Measurements from ENCODE around the gene PARP12. TPM values are rescaled to one million over a fixed set of nuclear protein-coding genes. Genes with fewer than 3 reads are reported as not detected.

PARP12 gene
- total and polyA plus RNA-seq, 9 of the 15 experiments (the other 6 are each of a cell fraction or from before 2014, with no cell fraction given) = 4.6 to 40.4 (median 23.5) TPM

GRCh38 chr7:140017543-140017942, 45.2 kb downstream of the PARP12 start:
- ChIA-PET CTCF (ENCODE audit: low intra/inter-chr PET ratio) (no interaction called here), POLR2A (interaction anchor here (1.1 to 2.5 kb wide), 2 partner anchors 12 to 24 kb away, joined by 3 to 13 read pairs; no protein-coding TSS in a partner anchor)
- no peak overlapping the region for H3K4me3 ChIP-seq
- peaks cover 14% of the 10 kb centered on the region for H4K20me1 ChIP-seq (replicated peaks; ENCODE audit: control insufficient read depth, insufficient read depth, low read length)
- H3K9me1 ChIP-seq (ENCODE audit: control insufficient read depth, insufficient read depth, low read length) = no peaks in the 10 kb centered on the region
- peak overlapping the region in 1 of 2 experiments; percentile 29; a peak in 1 of 4 replicates for H3K9ac ChIP-seq (ENCODE audit: insufficient read depth in 1 of 2, low read depth in 2 of 2, low read length in 2 of 2)
- ATAC-seq (peak; percentile 24), DNase-seq (ENCODE audit: extremely low read depth in 1 of 4, low spot score in 3 of 4) (no peak), FAIRE-seq (no peak)
- no peaks in the 10 kb centered on the region for H3K9me3 ChIP-seq (replicated peaks; ENCODE audit: control insufficient read depth, insufficient read depth, low read depth, low read length)
- no peak overlapping the region for H3K27ac ChIP-seq (ENCODE audit: extremely low read depth, low read depth, low read length)
- no peaks in the 10 kb centered on the region for H3K36me3 ChIP-seq (ENCODE audit: control insufficient read depth, insufficient read depth, low read length)
- intact Hi-C loops (cut with micrococcal nuclease) (no loop called here), in situ Hi-C loops (cut with MboI) (no loop called here)
- WGBS (ENCODE audit: insufficient coverage, low coverage, missing lambda C conversion rate) = 24% methylated on average over 15 of the region's 15 CpGs
- no peak overlapping the region for H3K4me2 ChIP-seq (ENCODE audit: insufficient read depth, low read length)
- no peaks in the 10 kb centered on the region for H3K79me2 ChIP-seq (ENCODE audit: control insufficient read depth, insufficient read depth, low read length)
- H3K27me3 ChIP-seq (ENCODE audit: control insufficient read depth in 2 of 2, insufficient read depth in 2 of 2, low read length in 2 of 2) = peaks cover 28 to 43% of the 10 kb centered on the region in 2 experiments
- no TSS peak for BruUV-seq (replicated peaks)
- no peak overlapping the region for H2AFZ ChIP-seq (ENCODE audit: low read depth, low read length)
- peaks cover 0 to 16% of the 10 kb centered on the region in 2 experiments; a peak in 1 of 5 replicates for H3K4me1 ChIP-seq (replicated peaks in 1 of 2; ENCODE audit: control insufficient read depth in 2 of 2, insufficient read depth in 2 of 2, low read length in 2 of 2)
- TF ChIP-seq KHSRP (IDR thresholded peaks at IDR 0.05) = no peak
- no peak for TF ChIP-seq SRSF9 (IDR thresholded peaks at IDR 0.05; ENCODE audit: borderline replicate concordance, low read depth, low read length)
- TF ChIP-seq PHTF2 (CRISPR knock-in tag; IDR thresholded peaks at IDR 0.05) = no peak
- no peak for TF ChIP-seq TSC22D4 (tag; IDR thresholded peaks at IDR 0.05)
- no peak for TF ChIP-seq NFYB (IDR thresholded peaks at IDR 0.05; ENCODE audit: extremely low read depth, insufficient read length)
- no peak for TF ChIP-seq ZNF197 (CRISPR knock-in tag; IDR thresholded peaks at IDR 0.05; ENCODE audit: low read depth)
- TF ChIP-seq ZFP36 (IDR thresholded peaks at IDR 0.05; ENCODE audit: low read depth, low read length, partially characterized antibody) = no peak
- TF ChIP-seq USF1 (CRISPR knock-in tag; IDR thresholded peaks at IDR 0.05) = no peak
- TF ChIP-seq RBM25 (IDR thresholded peaks at IDR 0.05; ENCODE audit: low read depth, low read length, severe bottlenecking) = no peak
- no peak for TF ChIP-seq ARID3A (IDR thresholded peaks at IDR 0.05; ENCODE audit: borderline replicate concordance, low read depth, low read length)
- no peak for TF ChIP-seq ATF4 (CRISPR knock-in tag; IDR thresholded peaks at IDR 0.05)
- TF ChIP-seq GABPB1 (CRISPR knock-in tag; IDR thresholded peaks at IDR 0.05) = peak; percentile 19; the same call in 1 of the 2 replicates
- TF ChIP-seq UBTF (IDR thresholded peaks at IDR 0.05; ENCODE audit: borderline replicate concordance in 1 of 2, low read depth in 2 of 2, low read length in 2 of 2) = no peak
- TF ChIP-seq CLOCK (CRISPR knock-in tag; IDR thresholded peaks at IDR 0.05; ENCODE audit: borderline replicate concordance) = no peak

Measured in K562 (cell line).